ENCODE measurements around the gene CTNNA2. TPM values are rescaled to one million over a fixed set of nuclear protein-coding genes. Genes with fewer than 3 reads are reported as not detected.

The CTNNA2 gene
- total and polyA plus RNA-seq, 7 donors = 0.03 to 0.36 (median 0.17) TPM; not detected in 4

GRCh38 chr2:80638783-80639182, 1125.9 kb downstream of the CTNNA2 start:
- H3K27ac ChIP-seq = no peak overlapping the region
- no peaks in the 10 kb centered on the region for H3K27me3 ChIP-seq (ENCODE audit: insufficient read depth in 3 of 3, low read length in 2 of 3)
- no peak overlapping the region for H3K4me3 ChIP-seq
- H3K9me3 ChIP-seq = no peaks in the 10 kb centered on the region
- TF ChIP-seq, protein P1, sequence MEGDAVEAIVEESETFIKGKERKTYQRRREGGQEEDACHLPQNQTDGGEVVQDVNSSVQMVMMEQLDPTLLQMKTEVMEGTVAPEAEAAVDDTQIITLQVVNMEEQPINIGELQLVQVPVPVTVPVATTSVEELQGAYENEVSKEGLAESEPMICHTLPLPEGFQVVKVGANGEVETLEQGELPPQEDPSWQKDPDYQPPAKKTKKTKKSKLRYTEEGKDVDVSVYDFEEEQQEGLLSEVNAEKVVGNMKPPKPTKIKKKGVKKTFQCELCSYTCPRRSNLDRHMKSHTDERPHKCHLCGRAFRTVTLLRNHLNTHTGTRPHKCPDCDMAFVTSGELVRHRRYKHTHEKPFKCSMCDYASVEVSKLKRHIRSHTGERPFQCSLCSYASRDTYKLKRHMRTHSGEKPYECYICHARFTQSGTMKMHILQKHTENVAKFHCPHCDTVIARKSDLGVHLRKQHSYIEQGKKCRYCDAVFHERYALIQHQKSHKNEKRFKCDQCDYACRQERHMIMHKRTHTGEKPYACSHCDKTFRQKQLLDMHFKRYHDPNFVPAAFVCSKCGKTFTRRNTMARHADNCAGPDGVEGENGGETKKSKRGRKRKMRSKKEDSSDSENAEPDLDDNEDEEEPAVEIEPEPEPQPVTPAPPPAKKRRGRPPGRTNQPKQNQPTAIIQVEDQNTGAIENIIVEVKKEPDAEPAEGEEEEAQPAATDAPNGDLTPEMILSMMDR (IDR thresholded peaks at IDR 0.05) = no peak
- DNase-seq (no peak), ATAC-seq (no peak)
- intact Hi-C loops (cut with DNase I) = no loop called here
- H3K36me3 ChIP-seq (ENCODE audit: insufficient read depth in 1 of 2, low read depth in 1 of 2) = peaks cover 0 to 3% of the 10 kb centered on the region in 2 donors
- WGBS, 3 donors = 51 to 59% (median 58%) methylated on average over 1 of the region's 1 CpG
- no peaks in the 10 kb centered on the region for H3K4me1 ChIP-seq

DNA sequence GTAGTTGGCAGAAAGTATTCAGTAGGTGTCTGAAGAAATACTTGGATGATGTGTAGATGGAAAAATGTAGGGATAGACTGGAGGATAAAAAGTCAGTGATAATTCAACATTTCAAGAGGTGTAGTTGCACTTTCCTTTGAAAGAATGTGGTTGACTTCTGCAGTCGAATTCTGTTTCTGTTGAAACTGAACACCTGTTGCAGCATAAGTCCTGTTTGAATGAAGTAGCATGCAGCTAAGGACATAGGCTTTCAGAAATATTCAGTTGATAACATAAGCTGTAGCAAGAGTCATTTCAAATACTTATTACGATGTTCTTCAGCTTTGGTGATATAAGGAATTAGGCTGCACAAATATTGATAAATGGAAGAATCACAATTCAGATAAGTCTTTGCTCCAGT, 1129.6 kb downstream of the CTNNA2 start:
- Histone ChIP-seq H3K36me3 (ENCODE audit: insufficient read depth in 1 of 2, low read depth in 1 of 2) (peaks cover 0 to 3% of the 10 kb centered on the region in 2 donors), H3K27ac (no peak overlapping the region), H3K4me1 (no peaks in the 10 kb centered on the region), H3K9me3 (no peaks in the 10 kb centered on the region), H3K4me3 (no peak overlapping the region), H3K27me3 (ENCODE audit: insufficient read depth in 3 of 3, low read length in 2 of 3) (no peaks in the 10 kb centered on the region)
- intact Hi-C loops (cut with DNase I) = no loop called here
- TF ChIP-seq, protein P1 (IDR thresholded peaks at IDR 0.05) = no peak
- DNase-seq (no peak), ATAC-seq (no peak)
- 66 to 71% (median 66%) methylated on average over 2 of the region's 2 CpGs for WGBS, 3 donors

DNA sequence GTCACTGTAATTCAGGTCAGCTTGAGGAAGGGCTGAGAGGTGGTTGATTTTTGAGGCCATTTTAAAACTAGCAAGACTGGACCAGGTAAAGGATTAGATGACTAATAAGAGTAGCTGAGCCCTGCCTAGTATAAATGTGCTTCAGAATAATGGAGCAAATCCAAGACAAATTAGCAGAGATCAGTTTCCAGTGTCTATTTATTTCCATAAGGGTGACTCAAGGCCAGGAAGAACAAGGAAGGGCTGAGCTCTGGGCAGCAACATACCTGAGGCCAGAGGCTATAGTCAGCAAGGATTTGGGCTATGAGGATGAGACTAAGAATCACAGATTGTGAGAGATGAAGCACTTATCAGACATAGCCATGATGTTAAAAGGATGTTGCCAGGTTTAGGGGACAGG, 1130.7 kb downstream of the CTNNA2 start:
- no peaks in the 10 kb centered on the region for H3K9me3 ChIP-seq
- intact Hi-C loops (cut with DNase I) = no loop called here
- H3K27me3 ChIP-seq (ENCODE audit: insufficient read depth in 3 of 3, low read length in 2 of 3) = no peaks in the 10 kb centered on the region
- ATAC-seq (peak in 1 of 4 donors; percentile 57), DNase-seq (no peak)
- peaks cover 0 to 3% of the 10 kb centered on the region in 2 donors for H3K36me3 ChIP-seq (ENCODE audit: insufficient read depth in 1 of 2, low read depth in 1 of 2)
- no peak overlapping the region for H3K27ac ChIP-seq
- TF ChIP-seq, protein P1 (IDR thresholded peaks at IDR 0.05) = no peak
- no peak overlapping the region for H3K4me3 ChIP-seq
- H3K4me1 ChIP-seq = no peaks in the 10 kb centered on the region

- ATAC-seq (no peak), DNase-seq (no peak)
- intact Hi-C loops (cut with DNase I) = no loop called here
- 60 to 76% (median 67%) methylated on average over 1 of the region's 1 CpG for WGBS, 3 donors
- Histone ChIP-seq H3K4me3 (no peak overlapping the region), H3K4me1 (no peaks in the 10 kb centered on the region), H3K27me3 (ENCODE audit: insufficient read depth in 3 of 3, low read length in 2 of 3) (no peaks in the 10 kb centered on the region), H3K36me3 (ENCODE audit: insufficient read depth in 1 of 2, low read depth in 1 of 2) (no peaks in the 10 kb centered on the region), H3K9me3 (peaks cover 9% of the 10 kb centered on the region), H3K27ac (no peak overlapping the region)
- TF ChIP-seq, protein P1 (IDR thresholded peaks at IDR 0.05) = no peak
These were observed 1138.6 kb downstream of the CTNNA2 start for GRCh38 chr2:80651435-80651834.

- Histone ChIP-seq H3K4me3 (no peak overlapping the region), H3K27ac (no peak overlapping the region), H3K36me3 (ENCODE audit: insufficient read depth in 1 of 2, low read depth in 1 of 2) (no peaks in the 10 kb centered on the region), H3K4me1 (no peaks in the 10 kb centered on the region), H3K27me3 (ENCODE audit: insufficient read depth in 3 of 3, low read length in 2 of 3) (no peaks in the 10 kb centered on the region), H3K9me3 (peaks cover 9% of the 10 kb centered on the region)
- intact Hi-C loops (cut with DNase I) = no loop called here
- 78 to 84% (median 82%) methylated on average over 1 of the region's 1 CpG for WGBS, 3 donors
- ATAC-seq = no peak
- no peak for DNase-seq
- TF ChIP-seq, protein P1 (IDR thresholded peaks at IDR 0.05) = no peak
These were observed 1142.4 kb downstream of the CTNNA2 start for GRCh38 chr2:80655265-80655664.
